Mesendoderm (in vitro differentiated cells): ENCODE data around the gene PTGFR. TPM values are rescaled to one million over a fixed set of nuclear protein-coding genes. Genes with fewer than 3 reads are reported as not detected.
A peak's percentile ranks its signal among the peaks of the same experiment; 100 is the strongest.

ENCODE experiments used
- DNase-seq: peaks from one replicate; pipeline ENCODE4 v3.0.0; 2013
- H2AK5ac ChIP-seq: 2 replicates; pipeline ENCODE4 v1.6.1; 2013; ENCODE audit warnings: low read length, inconsistent platforms
- H2BK120ac ChIP-seq: 2 replicates; pipeline ENCODE4 v1.6.1; 2013; ENCODE audit warnings: low read depth, mild to moderate bottlenecking, low read length, moderate library complexity, mixed read lengths
- H2BK15ac ChIP-seq: replicated peaks from 2 replicates; pipeline ENCODE4 v1.6.1; 2013; ENCODE audit warnings: low read depth, mild to moderate bottlenecking, moderate library complexity
- H2BK5ac ChIP-seq: 2 replicates; pipeline ENCODE4 v1.6.1; 2013; ENCODE audit warnings: low read length, inconsistent platforms
- H3K18ac ChIP-seq: 2 replicates; pipeline ENCODE4 v1.6.1; 2013; ENCODE audit warnings: mild to moderate bottlenecking, low read length, mixed read lengths
- H3K23ac ChIP-seq: one replicate; pipeline ENCODE4 v1.6.1; 2013; ENCODE audit warnings: low read length
- H3K27ac ChIP-seq: 2 replicates; pipeline ENCODE4 v1.5.1; 2013; ENCODE audit warnings: low read depth, mild to moderate bottlenecking, inconsistent platforms, low read length, moderate library complexity
- H3K27me3 ChIP-seq: 2 replicates; pipeline ENCODE4 v1.6.1; 2013; ENCODE audit warnings: low read length, control low read depth, mild to moderate bottlenecking, inconsistent platforms; ENCODE audit not compliant: insufficient read depth, poor library complexity
- H3K36me3 ChIP-seq: 2 replicates; pipeline ENCODE4 v1.6.1; 2013; ENCODE audit warnings: low read length, inconsistent platforms; ENCODE audit not compliant: control insufficient read depth, insufficient read depth
- H3K4ac ChIP-seq: one replicate; pipeline ENCODE4 v1.6.1; 2013; ENCODE audit warnings: low read depth, mild to moderate bottlenecking, low read length, moderate library complexity
- H3K4me1 ChIP-seq: 2 replicates; pipeline ENCODE4 v1.6.1; 2013; ENCODE audit warnings: low read depth, low read length, inconsistent platforms; ENCODE audit not compliant: control insufficient read depth
- H3K4me2 ChIP-seq: 2 replicates; pipeline ENCODE4 v1.6.1; 2013; ENCODE audit warnings: low read length
- H3K4me3 ChIP-seq: 2 replicates; pipeline ENCODE4 v1.5.1; 2013; ENCODE audit warnings: mild to moderate bottlenecking, low read length
- H3K56ac ChIP-seq: one replicate; pipeline ENCODE4 v1.6.1; 2013; ENCODE audit warnings: low read length
- H3K79me1 ChIP-seq: 2 replicates; pipeline ENCODE4 v1.6.1; 2013; ENCODE audit warnings: low read length, inconsistent platforms
- H3K79me2 ChIP-seq: 2 replicates; pipeline ENCODE4 v1.6.1; 2013; ENCODE audit warnings: mild to moderate bottlenecking, low read length; ENCODE audit not compliant: control insufficient read depth, insufficient read depth
- H3K9ac ChIP-seq: 2 replicates; pipeline ENCODE4 v1.6.1; 2013; ENCODE audit warnings: low read length, inconsistent platforms
- H4K5ac ChIP-seq: one replicate; pipeline ENCODE4 v1.6.1; 2013; ENCODE audit warnings: low read length
- H4K8ac ChIP-seq: one replicate; pipeline ENCODE4 v1.6.1; 2013; ENCODE audit warnings: low read depth, mild to moderate bottlenecking, control low read depth, low read length, moderate library complexity
- WGBS: extraction: QIAGEN DNeasy Blood & Tissue Kit; methylation state at CpG from one replicate; pipeline ENCODE4 v1.1.7; 2013; ENCODE audit warnings: low lambda C conversion rate, missing lambda C conversion rate; ENCODE audit not compliant: insufficient coverage; ENCODE audit errors: extremely low coverage; 5-methylcytosine and 5-hydroxymethylcytosine counted together
- polyA plus RNA-seq, 2 experiments: library from polyadenylated mRNA; stranded (reverse); fragments of 200-250 nt; gene quantifications; one replicate each; pipeline ENCODE4 v1.2.3, GENCODE V29; 2013

PTGFR gene
- polyA plus RNA-seq (2013, experiment 1 of 2) = 0.04 TPM
- polyA plus RNA-seq (2013, experiment 2 of 2) = 0.03 TPM

GRCh38 chr1:78490861-78491450, at the start of gene PTGFR:
PTGFR (plus strand) TSS chr1:78490974; CDS start chr1:78492744, 1,770 bp downstream.
- no peaks in the 10 kb centered on the region for H3K4me1 ChIP-seq
- H4K5ac ChIP-seq = no peak within 1 kb of the TSS
- no peak within 1 kb of the TSS for H2BK120ac ChIP-seq
- no peak within 1 kb of the TSS for H3K18ac ChIP-seq
- no peaks in the 10 kb centered on the region for H3K36me3 ChIP-seq
- H3K4me3 ChIP-seq = peak within 1 kb of the TSS; percentile 32
- H3K4me2 ChIP-seq = peak within 1 kb of the TSS; percentile 85
- H3K79me2 ChIP-seq = no peaks in the 10 kb centered on the region
- H3K79me1 ChIP-seq = no peaks in the 10 kb centered on the region
- no peak within 1 kb of the TSS for H2BK5ac ChIP-seq
- no peak within 1 kb of the TSS for H2AK5ac ChIP-seq
- peak within 1 kb of the TSS; percentile 71 for H3K56ac ChIP-seq
- no peak within 1 kb of the TSS for H3K4ac ChIP-seq
- H4K8ac ChIP-seq = no peak within 1 kb of the TSS
- H3K23ac ChIP-seq = no peak within 1 kb of the TSS
- DNase-seq = peak; percentile 40
- H3K9ac ChIP-seq = peak within 1 kb of the TSS; percentile 62
- peaks cover 4% of the 10 kb centered on the region for H3K27me3 ChIP-seq
- no peak within 1 kb of the TSS for H2BK15ac ChIP-seq
- WGBS = no CpG with 5 or more reads among the region's 42 CpGs
- H3K27ac ChIP-seq = no peak within 1 kb of the TSS

GRCh38 chr1:78441921-78442320, 48.9 kb upstream of the PTGFR start:
- no peak overlapping the region for H3K18ac ChIP-seq

GRCh38 chr1:78447086-78447485, 43.7 kb upstream of the PTGFR start:
- DNase-seq = no peak
- Histone ChIP-seq H3K4me3 (no peak overlapping the region), H4K8ac (no peak overlapping the region), H3K9ac (no peak overlapping the region), H4K5ac (no peak overlapping the region), H2BK5ac (no peak overlapping the region), H3K4ac (no peak overlapping the region), H3K4me1 (no peaks in the 10 kb centered on the region), H3K79me1 (no peaks in the 10 kb centered on the region), H2BK15ac (no peak overlapping the region), H3K23ac (no peak overlapping the region), H2AK5ac (no peak overlapping the region), H3K4me2 (no peak overlapping the region), H3K56ac (no peak overlapping the region), H3K79me2 (no peaks in the 10 kb centered on the region), H3K27me3 (no peaks in the 10 kb centered on the region), H3K36me3 (no peaks in the 10 kb centered on the region), H2BK120ac (no peak overlapping the region), H3K18ac (no peak overlapping the region), H3K27ac (no peak overlapping the region)

More at GRCh38 chr1:78441921-78442320, 48.9 kb upstream of the PTGFR start:
- Histone ChIP-seq H3K27ac (no peak overlapping the region), H3K36me3 (no peaks in the 10 kb centered on the region), H2AK5ac (no peak overlapping the region), H3K27me3 (no peaks in the 10 kb centered on the region), H4K8ac (no peak overlapping the region), H3K4me2 (no peak overlapping the region), H3K23ac (no peak overlapping the region), H2BK120ac (no peak overlapping the region), H2BK5ac (no peak overlapping the region), H3K4me1 (peaks cover 2% of the 10 kb centered on the region), H3K79me1 (no peaks in the 10 kb centered on the region), H2BK15ac (no peak overlapping the region), H3K79me2 (no peaks in the 10 kb centered on the region), H3K56ac (no peak overlapping the region), H3K4me3 (no peak overlapping the region), H4K5ac (no peak overlapping the region), H3K4ac (no peak overlapping the region), H3K9ac (no peak overlapping the region)
- no CpG with 5 or more reads among the region's 3 CpGs for WGBS
- DNase-seq = no peak

- Histone ChIP-seq H3K4me2 (no peak overlapping the region), H3K79me2 (no peaks in the 10 kb centered on the region), H2BK5ac (no peak overlapping the region), H2BK120ac (no peak overlapping the region), H2BK15ac (no peak overlapping the region), H3K79me1 (no peaks in the 10 kb centered on the region), H3K36me3 (no peaks in the 10 kb centered on the region), H3K4me1 (no peaks in the 10 kb centered on the region), H3K18ac (no peak overlapping the region), H3K23ac (no peak overlapping the region), H4K8ac (no peak overlapping the region), H3K9ac (no peak overlapping the region), H2AK5ac (no peak overlapping the region), H3K27me3 (no peaks in the 10 kb centered on the region), H4K5ac (no peak overlapping the region), H3K56ac (no peak overlapping the region), H3K4me3 (no peak overlapping the region), H3K4ac (no peak overlapping the region), H3K27ac (no peak overlapping the region)
- DNase-seq = peak; percentile 46
- no CpG with 5 or more reads among the region's 1 CpG for WGBS
Observed at GRCh38 chr1:78464449-78464891, 26.3 kb upstream of the PTGFR start.

GRCh38 chr1:78465143-78465542, 25.6 kb upstream of the PTGFR start:
- Histone ChIP-seq H3K36me3 (no peaks in the 10 kb centered on the region), H3K27me3 (no peaks in the 10 kb centered on the region), H4K8ac (no peak overlapping the region), H3K79me2 (no peaks in the 10 kb centered on the region), H3K56ac (peak overlapping the region; percentile 18), H2BK5ac (no peak overlapping the region), H4K5ac (no peak overlapping the region), H3K18ac (no peak overlapping the region), H3K4me1 (no peaks in the 10 kb centered on the region), H3K27ac (no peak overlapping the region), H3K23ac (no peak overlapping the region), H3K4ac (no peak overlapping the region), H3K4me2 (no peak overlapping the region), H2AK5ac (peak overlapping the region; percentile 24), H3K79me1 (no peaks in the 10 kb centered on the region), H3K9ac (no peak overlapping the region), H2BK15ac (no peak overlapping the region), H3K4me3 (no peak overlapping the region), H2BK120ac (no peak overlapping the region)
- WGBS = no CpG with 5 or more reads among the region's 1 CpG
- no peak for DNase-seq

DNA sequence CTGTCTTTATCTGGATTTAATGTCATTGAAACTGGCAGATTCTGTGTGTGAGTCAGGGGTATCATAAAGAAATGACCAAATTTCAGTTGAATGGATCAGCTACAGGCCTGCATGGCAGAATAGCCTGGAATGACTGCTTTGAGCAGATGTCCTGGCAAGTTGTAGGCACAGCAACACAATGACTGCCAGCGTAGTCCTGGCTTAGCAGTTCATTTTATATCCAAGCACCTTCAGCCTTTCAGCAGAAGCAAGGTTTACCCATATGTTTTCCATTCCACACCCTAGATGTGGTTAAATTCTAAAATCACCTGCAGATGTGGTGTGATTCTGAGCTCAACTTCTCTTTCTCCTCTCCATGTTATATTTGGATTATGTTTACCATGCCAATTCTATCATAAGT, 22.3 kb upstream of the PTGFR start:
- no peak overlapping the region for H4K8ac ChIP-seq
- no peak overlapping the region for H2BK120ac ChIP-seq
- no peak overlapping the region for H3K56ac ChIP-seq
- H3K27me3 ChIP-seq = no peaks in the 10 kb centered on the region
- WGBS = no CpG with 5 or more reads among the region's 1 CpG
- no peaks in the 10 kb centered on the region for H3K79me2 ChIP-seq
- H3K4me1 ChIP-seq = no peaks in the 10 kb centered on the region
- H3K79me1 ChIP-seq = no peaks in the 10 kb centered on the region
- no peaks in the 10 kb centered on the region for H3K36me3 ChIP-seq
- no peak overlapping the region for H3K4ac ChIP-seq
- H2BK5ac ChIP-seq = no peak overlapping the region
- H4K5ac ChIP-seq = no peak overlapping the region
- H2BK15ac ChIP-seq = no peak overlapping the region
- DNase-seq = no peak
- no peak overlapping the region for H3K4me3 ChIP-seq
- H3K18ac ChIP-seq = no peak overlapping the region
- no peak overlapping the region for H3K4me2 ChIP-seq
- no peak overlapping the region for H3K23ac ChIP-seq
- no peak overlapping the region for H3K9ac ChIP-seq
- no peak overlapping the region for H2AK5ac ChIP-seq
- no peak overlapping the region for H3K27ac ChIP-seq
